HG03280 (cell line): Measurements from ENCODE around the gene ARRDC4.

Experiments
- ATAC-seq: cut with Tn5 transposase; IDR thresholded peaks from one replicate; pipeline ENCODE4 v1.9.1; 2021; ENCODE audit warnings: mild to moderate bottlenecking, moderate library complexity; ENCODE audit not compliant: unreplicated experiment

Gene ARRDC4

DNA sequence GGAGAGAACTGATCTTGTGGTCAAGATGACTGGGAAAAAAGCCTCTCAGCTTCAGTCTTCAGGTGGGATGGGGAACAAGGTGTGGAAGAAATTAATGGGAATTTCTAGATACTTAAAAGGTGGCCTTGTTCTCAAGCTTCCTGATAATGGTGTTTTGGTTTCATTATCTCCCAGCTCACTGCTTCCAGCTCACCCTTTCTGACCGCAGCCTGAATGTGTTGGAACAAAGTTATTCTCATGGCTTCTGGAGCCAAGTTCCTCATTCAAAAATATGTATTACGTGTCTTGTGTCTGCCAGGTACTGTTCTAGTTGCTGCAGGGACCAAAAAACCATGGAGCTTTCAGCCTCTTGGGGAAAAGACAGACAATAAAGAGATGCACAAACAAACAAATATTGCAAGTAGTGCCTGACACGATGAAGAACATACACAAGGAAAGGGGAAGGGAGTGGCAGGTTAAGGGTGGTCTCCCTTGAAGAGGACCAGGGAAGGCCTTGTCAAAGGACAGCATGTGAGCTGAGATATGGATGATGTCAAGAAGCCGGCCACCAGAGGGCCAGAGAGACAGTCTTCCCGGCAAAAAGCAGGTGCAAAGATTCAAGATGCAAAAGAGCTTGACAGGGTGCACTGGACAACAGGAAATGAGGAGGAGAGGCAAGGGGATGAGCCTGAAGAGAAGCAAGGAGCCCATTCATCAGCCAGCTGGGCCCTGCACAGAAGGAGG, 35.5 kb downstream of the ARRDC4 start:
- ATAC-seq = no peak

DNA sequence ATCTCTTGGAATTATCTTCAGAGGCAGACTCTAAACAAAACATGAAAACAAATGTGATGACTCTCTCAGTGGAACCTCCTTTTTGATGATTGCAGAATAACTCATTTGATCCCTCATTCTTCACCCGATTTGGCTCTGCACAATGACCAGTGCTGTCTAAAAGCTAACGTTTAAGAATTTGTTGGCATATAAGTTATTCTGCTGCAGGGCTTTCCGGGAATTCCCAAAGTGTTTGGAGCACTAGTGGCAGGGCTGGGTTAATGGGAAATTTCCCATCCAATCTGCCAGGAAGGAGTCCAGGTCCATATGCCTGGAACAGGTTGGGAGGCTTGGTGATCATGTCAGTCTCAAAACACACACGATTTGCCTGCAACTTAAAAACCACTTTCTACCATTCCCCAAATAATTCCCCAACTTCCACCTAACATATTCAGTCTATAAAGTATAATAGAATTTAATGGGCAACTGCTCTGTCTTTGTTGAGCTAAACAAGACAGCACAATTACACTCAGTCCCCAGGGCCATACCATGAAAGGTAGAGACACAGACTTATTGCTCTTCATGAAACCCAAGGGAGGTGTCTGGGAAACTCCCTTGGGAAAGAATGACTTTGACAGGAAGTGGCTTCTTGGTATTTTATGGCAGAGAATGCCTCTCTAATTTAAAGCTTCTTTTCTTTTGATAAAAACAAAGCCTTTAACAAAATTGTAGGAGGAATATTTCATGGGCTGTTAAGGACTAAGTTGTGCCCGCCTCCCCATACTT, 38.0 kb downstream of the ARRDC4 start:
- no peak for ATAC-seq

DNA sequence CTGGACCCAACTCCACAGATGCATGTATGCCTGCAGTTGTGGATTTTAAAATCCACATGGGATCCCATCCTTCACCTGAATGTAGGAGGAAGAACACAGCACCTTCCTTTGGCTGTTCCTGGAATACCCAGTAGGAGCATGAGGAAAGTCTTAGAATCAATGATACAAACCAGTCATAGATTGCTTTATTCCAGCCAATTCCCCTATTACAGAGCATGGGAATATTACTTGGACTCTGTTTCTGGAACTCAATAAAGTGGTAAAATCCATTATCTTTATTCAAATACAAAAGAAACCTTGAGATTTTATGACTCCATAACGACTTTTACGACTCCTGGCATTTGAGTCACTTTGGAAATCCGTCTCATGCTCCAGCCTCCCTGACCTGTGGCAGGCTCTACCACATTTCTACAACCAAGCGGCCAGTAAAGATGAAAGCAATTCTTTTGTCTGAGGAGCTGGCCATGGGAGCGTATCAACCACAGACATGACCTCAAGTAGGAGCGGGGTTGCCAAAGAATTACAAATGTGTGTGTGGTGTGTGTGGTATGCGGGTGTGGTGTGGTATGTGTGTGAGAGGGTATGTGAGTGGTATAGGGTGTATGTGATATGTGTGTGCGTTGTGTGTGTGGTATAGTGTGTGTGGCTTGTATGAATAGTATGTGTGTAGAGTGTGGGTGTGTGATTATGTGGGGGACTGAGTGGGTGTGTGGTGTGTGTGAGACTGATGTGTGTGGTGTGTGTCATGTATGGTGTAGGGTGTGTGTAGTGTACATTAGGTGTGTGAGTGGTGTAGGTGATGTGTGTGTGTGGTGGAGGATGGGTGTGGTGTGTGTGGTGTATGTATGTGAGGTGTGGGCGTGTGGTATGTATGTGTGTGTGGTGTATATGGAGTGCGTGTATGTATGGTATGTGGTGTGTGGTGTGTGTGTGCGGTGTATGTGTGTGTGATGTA, 40.0 kb downstream of the ARRDC4 start:
- no peak for ATAC-seq

DNA sequence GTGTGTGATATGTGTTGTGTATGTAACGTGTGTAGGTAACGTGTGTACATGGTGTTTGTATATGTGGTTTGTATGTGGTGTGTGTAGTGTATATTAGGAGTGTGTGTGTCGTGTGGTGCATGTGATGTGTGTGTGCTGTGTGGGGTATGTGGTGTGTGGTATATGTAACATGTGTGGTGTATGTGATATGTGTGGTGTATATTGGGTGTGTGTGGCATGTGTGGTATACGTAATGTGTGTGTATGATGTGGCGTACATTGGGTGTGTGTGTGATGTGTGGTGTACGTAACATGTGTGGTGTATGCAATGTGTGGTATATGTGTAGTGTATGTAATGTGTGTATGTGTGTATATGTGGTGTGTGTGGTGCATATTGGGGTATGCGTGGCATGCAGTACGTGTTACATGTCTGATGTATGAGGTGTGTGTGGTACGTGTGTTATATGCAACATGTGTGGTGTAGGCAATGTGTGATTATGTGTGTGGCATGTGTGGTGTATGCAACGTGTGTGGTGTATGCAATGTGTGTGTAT, 41.2 kb downstream of the ARRDC4 start:
- ATAC-seq = no peak

DNA sequence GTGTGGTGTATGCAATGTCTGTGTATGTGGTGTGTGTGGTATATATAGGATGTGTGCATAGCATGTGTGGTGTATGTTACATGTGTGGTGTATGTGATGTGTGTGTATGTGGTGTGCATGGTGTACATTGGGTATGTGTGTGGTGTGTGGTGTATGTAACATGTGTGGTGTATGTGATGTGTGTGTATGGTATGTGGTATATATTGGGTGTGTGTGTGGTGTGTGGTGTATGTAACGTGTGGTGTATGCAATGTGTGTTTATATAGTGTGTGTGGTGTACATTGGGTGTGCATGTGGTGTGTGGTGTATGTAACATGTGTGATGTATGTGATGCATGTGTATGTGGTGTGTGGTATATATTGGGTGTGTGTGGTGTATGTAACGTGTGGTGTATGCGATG, 41.9 kb downstream of the ARRDC4 start:
- no peak for ATAC-seq

DNA sequence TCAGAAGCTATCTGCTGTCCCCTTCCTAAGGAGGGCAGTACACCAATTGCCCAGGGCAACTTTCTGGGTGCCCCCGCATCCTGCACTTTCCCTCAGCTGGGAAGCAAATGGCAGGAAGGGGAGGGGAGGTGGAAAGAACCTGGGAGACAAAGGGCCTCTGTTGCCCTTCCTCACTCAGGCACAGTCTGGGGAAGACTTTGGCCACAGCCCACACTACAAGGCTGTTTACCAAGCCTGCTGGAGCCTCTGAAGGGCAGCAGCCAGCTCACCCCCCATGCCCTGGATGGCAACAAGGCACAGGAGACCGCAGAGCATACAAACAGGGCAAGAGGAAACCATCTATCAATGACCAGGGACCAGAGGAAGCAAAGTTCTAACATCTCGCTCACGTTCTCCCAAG, 42.4 kb downstream of the ARRDC4 start:
- no peak for ATAC-seq

DNA sequence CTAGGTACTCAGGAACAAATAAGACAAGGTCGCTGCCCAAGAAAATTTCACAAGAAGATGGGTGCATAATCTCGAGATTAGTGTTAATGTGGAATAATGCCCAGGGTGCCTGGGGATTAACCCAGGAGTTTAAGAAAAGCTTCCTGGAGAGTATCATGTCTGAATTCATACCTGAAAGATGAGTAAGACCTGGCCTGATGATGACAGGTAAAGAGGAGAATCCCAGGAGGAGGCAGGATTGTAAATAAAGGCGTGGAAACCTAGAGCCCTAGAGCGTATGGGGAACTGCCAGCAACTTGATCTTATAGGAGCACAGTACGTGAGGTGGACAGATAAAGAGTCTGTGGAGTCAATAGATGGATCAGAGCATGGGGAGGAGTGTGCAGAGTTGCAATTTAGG, 43.0 kb downstream of the ARRDC4 start:
- ATAC-seq = no peak

DNA sequence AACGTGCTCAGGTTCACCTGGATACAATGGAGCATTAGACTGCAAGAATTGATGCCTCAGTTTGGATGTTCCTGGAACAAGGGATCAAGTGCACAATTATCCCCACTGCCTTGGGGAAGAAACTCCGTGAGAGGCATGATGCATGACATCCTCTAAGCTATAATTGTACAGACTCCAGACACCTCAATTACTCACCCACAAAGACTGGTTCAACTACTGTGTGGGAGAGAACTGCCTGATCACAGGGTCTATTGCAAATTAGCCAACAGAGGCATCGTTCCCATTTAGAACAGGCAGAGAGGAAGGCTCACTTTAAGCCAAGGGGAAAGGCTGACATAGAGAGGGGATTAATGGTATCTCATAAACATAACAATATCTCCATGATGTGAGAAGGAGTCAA, 43.5 kb downstream of the ARRDC4 start:
- ATAC-seq = no peak

DNA sequence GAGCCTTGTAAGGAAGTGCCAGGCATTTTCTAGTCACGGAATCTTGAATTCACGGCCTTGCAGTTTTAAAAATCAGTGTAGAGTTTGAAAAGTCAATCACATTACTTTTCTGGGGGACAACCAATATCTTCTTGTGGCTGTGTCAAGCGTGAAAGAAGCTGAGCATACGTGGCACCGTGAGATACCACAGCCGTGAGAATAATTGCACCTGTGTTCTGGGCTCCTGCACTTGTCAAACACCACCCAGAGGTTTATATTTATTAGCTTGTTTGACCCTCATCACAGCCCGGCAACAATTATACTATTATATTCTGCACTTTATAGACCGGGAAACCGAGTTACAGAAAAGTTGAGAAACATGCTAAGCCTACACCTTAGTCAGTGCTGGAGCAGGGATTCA, 45.2 kb downstream of the ARRDC4 start:
- no peak for ATAC-seq

DNA sequence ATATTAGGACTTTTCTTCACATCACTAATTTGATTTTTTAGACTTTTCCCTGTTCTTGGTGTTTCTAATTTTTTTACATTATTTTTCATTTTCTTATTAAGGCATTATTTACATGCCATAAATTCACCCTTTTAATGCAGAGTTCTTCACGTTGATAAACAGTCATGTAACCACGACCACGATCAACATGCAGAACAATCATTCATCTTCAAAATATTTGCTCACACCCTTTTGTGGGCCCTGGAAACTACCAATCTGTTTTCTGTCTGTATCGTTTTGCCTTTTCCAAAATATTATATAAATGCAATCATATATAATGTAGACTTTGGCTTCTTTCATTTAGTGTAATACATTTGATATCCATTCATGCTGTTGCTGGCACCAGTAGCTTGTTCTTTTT, 48.7 kb downstream of the ARRDC4 start:
- no peak for ATAC-seq

DNA sequence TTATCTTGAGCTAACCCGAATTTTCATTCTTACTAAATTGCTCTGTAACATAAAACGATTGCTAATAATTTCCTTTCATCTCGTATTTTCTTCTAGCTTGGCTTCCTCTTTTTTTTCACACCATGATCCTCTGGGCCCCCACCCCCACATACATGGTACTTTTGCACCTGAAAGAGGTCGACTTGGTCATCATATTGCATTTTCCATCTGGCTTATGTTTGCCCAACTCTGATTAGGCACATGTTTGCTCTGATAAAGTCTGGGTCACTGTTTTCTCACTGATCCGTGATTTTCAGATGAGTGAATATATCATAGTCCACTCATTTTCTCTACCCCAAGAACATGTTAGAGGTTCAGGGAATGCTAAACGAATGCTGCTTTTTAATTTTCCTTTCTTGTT, 49.5 kb downstream of the ARRDC4 start:
- no peak for ATAC-seq

DNA sequence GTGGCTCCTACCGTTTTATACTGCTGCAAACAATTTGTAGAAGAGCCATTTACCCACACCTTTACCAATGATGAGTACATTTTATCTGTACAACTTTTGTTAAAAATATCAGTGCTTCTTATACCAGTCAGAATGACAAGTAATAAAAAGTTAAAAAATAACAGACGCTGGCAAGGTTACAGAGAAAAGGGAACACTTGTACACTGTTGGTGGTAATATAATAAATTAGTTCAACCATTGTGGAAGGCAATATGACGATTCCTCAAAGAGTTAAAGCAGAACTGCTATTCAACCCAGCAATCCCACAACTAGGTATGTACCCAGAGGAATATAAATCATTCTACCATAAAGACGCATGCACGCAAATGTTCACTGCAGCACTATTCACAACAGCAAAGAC, 51.9 kb downstream of the ARRDC4 start:
- ATAC-seq = no peak

DNA sequence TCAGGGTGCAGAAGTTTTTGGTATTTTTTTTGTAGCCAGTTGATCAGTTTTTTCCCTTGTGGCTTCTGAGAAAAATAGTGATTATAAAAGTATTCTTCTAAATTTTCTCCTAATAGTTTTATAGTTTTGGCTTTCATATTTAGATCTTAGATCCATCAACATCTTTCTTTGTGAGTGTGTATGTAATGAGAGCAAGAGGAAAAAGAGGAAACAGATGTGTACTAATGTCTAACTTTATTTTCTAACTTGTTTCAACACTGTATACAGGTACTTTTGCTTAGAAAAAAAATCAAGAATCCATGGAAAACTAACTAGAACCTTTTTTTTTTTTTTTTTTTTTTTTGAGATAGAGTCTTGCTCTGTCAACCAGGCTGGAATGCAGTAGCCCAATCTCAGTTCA, 53.1 kb downstream of the ARRDC4 start:
- ATAC-seq = no peak

DNA sequence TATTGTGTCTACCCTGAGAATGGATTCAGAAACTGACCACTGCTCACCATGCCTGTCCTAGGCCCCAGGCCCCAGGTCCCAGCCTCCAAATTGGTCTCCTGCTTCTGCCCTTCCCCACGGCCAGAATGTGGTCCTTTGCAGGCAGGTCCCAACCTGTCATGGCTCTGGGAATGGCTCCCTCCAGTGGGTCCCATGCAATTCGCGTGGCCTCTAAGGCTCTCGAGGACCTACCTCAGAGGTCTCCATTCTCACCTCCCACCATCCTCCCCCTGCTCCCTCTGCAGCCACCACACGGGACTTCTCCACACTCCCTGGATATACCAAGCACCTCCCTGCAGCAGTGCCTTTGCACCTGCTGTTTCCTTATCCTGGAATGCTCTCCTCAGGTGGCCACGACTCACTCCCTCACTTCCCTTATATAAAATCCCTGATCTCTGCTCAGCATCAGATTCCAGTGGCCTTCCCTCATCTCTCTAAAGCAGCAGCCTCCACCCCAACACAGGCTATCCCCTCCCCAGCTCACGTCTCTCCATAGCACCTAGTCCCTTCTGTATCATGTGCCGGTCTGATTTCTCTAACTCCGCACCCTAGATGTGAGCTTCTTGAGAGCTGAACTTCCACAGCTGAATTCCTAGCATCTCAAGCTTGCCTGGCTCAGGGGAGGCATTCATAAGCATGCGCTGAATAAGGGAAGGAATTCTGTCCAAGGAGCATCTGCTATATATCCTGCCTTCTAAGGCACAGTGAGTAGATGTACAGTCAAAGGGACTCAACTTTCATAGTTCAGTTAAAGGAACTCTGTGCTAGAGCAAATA, 56.9 kb downstream of the ARRDC4 start:
- no peak for ATAC-seq

DNA sequence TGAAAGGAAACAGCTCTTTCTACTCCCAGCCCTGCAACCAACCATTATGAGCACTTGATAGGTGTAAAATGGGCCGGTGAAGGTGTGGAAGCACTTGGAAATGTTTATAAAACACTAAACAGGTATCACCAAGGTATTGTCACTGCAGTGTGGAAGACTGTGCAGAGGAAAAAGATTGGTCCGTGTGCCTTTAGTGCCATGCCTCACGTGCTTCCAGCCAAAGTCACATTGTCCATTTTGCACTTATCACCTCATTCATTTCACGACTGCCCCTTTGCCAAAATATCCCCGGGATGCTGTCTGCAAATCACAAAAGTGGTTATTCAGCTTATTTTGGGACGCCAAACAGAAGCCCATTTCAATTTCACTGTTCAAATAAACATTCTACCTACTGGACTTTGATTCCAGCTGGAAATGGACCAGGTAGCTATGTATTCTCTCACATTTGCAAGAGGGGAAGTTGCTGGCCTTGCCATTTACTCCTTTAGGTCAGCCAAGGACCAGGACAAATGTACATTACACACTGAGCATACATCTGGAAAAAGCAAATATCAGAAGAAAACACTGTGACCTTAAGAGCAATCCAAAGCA, 58.4 kb downstream of the ARRDC4 start:
- ATAC-seq = no peak
